CD8-positive, alpha-beta memory T cell (primary cell): Measurements from ENCODE around the gene CPZ. TPM values are rescaled to one million over a fixed set of nuclear protein-coding genes. Genes with fewer than 3 reads are reported as not detected.
A peak's percentile ranks its signal among the peaks of the same experiment; 100 is the strongest.

Experiments
- CTCF ChIA-PET: fragments of 350-600 bp; sonication (Branson Sonifier 250); formaldehyde crosslinking; loops from one replicate; lab custom pipeline; 2021; ENCODE audit warnings: antibody characterized with exemption; lab: Charles Lee
- POLR2A ChIA-PET: fragments of 350-600 bp; sonication (Branson Sonifier 250); formaldehyde crosslinking; loops from one replicate; lab custom pipeline; 2021; ENCODE audit warnings: antibody characterized with exemption; lab: Charles Lee
- DNase-seq, 5 donors: peaks; one replicate each; pipeline versions ENCODE4 v3.0.0 to v3.0.0-alpha.2; 2020 to 2022; ENCODE audit warnings: mixed read lengths in 1 of 5
- H3K27ac ChIP-seq: one replicate; pipeline ENCODE4 v1.7.0; 2013; ENCODE audit warnings: low read depth, mild to moderate bottlenecking, low read length, moderate library complexity
- H3K27me3 ChIP-seq: 2 replicates; pipeline ENCODE4 v1.7.0; 2013; ENCODE audit warnings: low read length, mild to moderate bottlenecking; ENCODE audit not compliant: insufficient read depth, poor library complexity, severe bottlenecking
- H3K36me3 ChIP-seq: 2 replicates; pipeline ENCODE4 v1.7.0; 2013; ENCODE audit warnings: mild to moderate bottlenecking, low read length, moderate library complexity; ENCODE audit not compliant: insufficient read depth
- H3K4me1 ChIP-seq: 2 replicates; pipeline ENCODE4 v1.7.0; 2013; ENCODE audit warnings: mild to moderate bottlenecking, low read length, moderate library complexity; ENCODE audit not compliant: insufficient read depth
- H3K4me3 ChIP-seq: 2 replicates; pipeline ENCODE4 v1.7.0; 2013; ENCODE audit warnings: mild to moderate bottlenecking, low read length
- H3K9me3 ChIP-seq: 2 replicates; pipeline ENCODE4 v1.7.0; 2013; ENCODE audit warnings: mild to moderate bottlenecking, low read length
- H3K27ac Mint-ChIP-seq, 8 donors: one replicate each; pipeline ENCODE4 v1.8.0; 2020 to 2021; ENCODE audit warnings: mixed read lengths in 8 of 8, mild to moderate bottlenecking in 6 of 8, inconsistent platforms in 3 of 8, moderate library complexity in 3 of 8
- H3K27me3 Mint-ChIP-seq, 2 donors: one replicate each; pipeline ENCODE4 v1.8.0; 2020 to 2021; ENCODE audit warnings: mixed read lengths in 2 of 2, mild to moderate bottlenecking in 1 of 2, moderate library complexity in 1 of 2
- H3K36me3 Mint-ChIP-seq, 3 donors: one replicate each; pipeline ENCODE4 v1.8.0; 2020 to 2021; ENCODE audit warnings: mixed read lengths in 3 of 3, inconsistent platforms in 1 of 3, mild to moderate bottlenecking in 1 of 3
- H3K4me1 Mint-ChIP-seq, 3 donors: one replicate each; pipeline ENCODE4 v1.8.0; 2020 to 2021; ENCODE audit warnings: mixed read lengths in 3 of 3, inconsistent platforms in 1 of 3, mild to moderate bottlenecking in 1 of 3
- H3K4me3 Mint-ChIP-seq, 7 donors: one replicate each; pipeline ENCODE4 v1.8.0; 2020 to 2021; ENCODE audit warnings: mixed read lengths in 7 of 7, mild to moderate bottlenecking in 6 of 7, moderate library complexity in 4 of 7, inconsistent platforms in 2 of 7
- H3K9me3 Mint-ChIP-seq, 5 donors: one replicate each; pipeline ENCODE4 v1.8.0; 2020 to 2022; ENCODE audit warnings: mixed read lengths in 5 of 5, mild to moderate bottlenecking in 3 of 5, moderate library complexity in 2 of 5, inconsistent platforms in 1 of 5
- polyA plus RNA-seq: library from polyadenylated mRNA; unstranded; fragments of 300-500 nt; fragmentation: Illumina TruSeq; gene quantifications from one replicate; pipeline ENCODE4 v1.2.3, GENCODE V29; 2021
- total RNA-seq, 2 experiments: library from RNA; stranded (reverse); gene quantifications; one replicate each; pipeline ENCODE4 v1.2.3, GENCODE V29; 2021

Gene CPZ
- total and polyA plus RNA-seq, 3 experiments from 2014 or later = not detected

GRCh38 chr4:8603931-8604330 is 11.4 kb downstream of the CPZ start:
- Histone ChIP-seq H3K27ac (no peak overlapping the region), H3K9me3 (no peaks in the 10 kb centered on the region), H3K4me3 (no peak overlapping the region), H3K27me3 (no peaks in the 10 kb centered on the region), H3K4me1 (no peaks in the 10 kb centered on the region), H3K36me3 (no peaks in the 10 kb centered on the region)
- H3K4me3 Mint-ChIP-seq = no peak overlapping the region
- DNase-seq = no peak
- H3K36me3 Mint-ChIP-seq = no peaks in the 10 kb centered on the region
- no peak overlapping the region for H3K27ac Mint-ChIP-seq
- ChIA-PET POLR2A (no interaction called here), CTCF (no interaction called here)
- no peaks in the 10 kb centered on the region for H3K4me1 Mint-ChIP-seq
- no peaks in the 10 kb centered on the region for H3K9me3 Mint-ChIP-seq
- H3K27me3 Mint-ChIP-seq = peaks cover 0 to 3% of the 10 kb centered on the region in 2 donors

- Histone ChIP-seq H3K9me3 (no peaks in the 10 kb centered on the region), H3K4me3 (no peak overlapping the region), H3K4me1 (no peaks in the 10 kb centered on the region), H3K27ac (no peak overlapping the region), H3K27me3 (no peaks in the 10 kb centered on the region), H3K36me3 (no peaks in the 10 kb centered on the region)
- peaks cover 0 to 5% of the 10 kb centered on the region in 2 donors for H3K27me3 Mint-ChIP-seq
- H3K4me3 Mint-ChIP-seq = no peak overlapping the region
- no peaks in the 10 kb centered on the region for H3K4me1 Mint-ChIP-seq
- no peak overlapping the region for H3K27ac Mint-ChIP-seq
- H3K36me3 Mint-ChIP-seq = no peaks in the 10 kb centered on the region
- DNase-seq = no peak
- ChIA-PET POLR2A (no interaction called here), CTCF (no interaction called here)
- H3K9me3 Mint-ChIP-seq = no peaks in the 10 kb centered on the region
Measured at GRCh38 chr4:8605289-8605688, 12.7 kb downstream of the CPZ start.

GRCh38 chr4:8606476-8606875 is 13.9 kb downstream of the CPZ start:
- no peaks in the 10 kb centered on the region for H3K36me3 ChIP-seq
- no peaks in the 10 kb centered on the region for H3K4me1 ChIP-seq
- POLR2A ChIA-PET = no interaction called here
- Mint-ChIP-seq H3K4me3 (no peak overlapping the region), H3K36me3 (no peaks in the 10 kb centered on the region), H3K27ac (no peak overlapping the region), H3K9me3 (no peaks in the 10 kb centered on the region), H3K27me3 (peaks cover 3 to 5% of the 10 kb centered on the region in 2 donors), H3K4me1 (no peaks in the 10 kb centered on the region)
- no peak for DNase-seq
- H3K27ac ChIP-seq = no peak overlapping the region
- no peak overlapping the region for H3K4me3 ChIP-seq
- H3K9me3 ChIP-seq = no peaks in the 10 kb centered on the region
- CTCF ChIA-PET = no interaction called here
- no peaks in the 10 kb centered on the region for H3K27me3 ChIP-seq

DNA sequence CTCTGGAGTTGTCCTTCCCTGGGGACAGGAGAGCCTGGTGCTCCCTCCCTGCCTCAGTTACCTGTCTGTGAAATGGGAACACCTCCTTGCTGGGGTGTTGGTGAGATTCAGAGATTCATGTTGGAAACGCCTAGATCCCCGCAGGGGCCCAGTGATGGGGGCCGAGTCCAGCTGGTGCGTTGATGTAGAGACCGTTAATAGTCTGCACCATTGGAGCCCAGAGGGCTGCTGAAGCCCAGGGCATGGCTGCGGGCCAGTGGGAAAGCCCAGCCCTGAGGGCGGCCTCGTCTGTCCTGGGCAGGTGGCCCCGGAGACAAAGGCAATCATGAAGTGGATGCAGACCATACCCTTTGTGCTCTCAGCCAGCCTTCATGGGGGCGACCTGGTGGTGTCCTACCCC is 14.4 kb downstream of the CPZ start:
- no peaks in the 10 kb centered on the region for H3K9me3 Mint-ChIP-seq
- no peak overlapping the region for H3K27ac Mint-ChIP-seq
- Histone ChIP-seq H3K9me3 (no peaks in the 10 kb centered on the region), H3K27me3 (no peaks in the 10 kb centered on the region), H3K27ac (no peak overlapping the region), H3K4me3 (no peak overlapping the region), H3K36me3 (no peaks in the 10 kb centered on the region), H3K4me1 (no peaks in the 10 kb centered on the region)
- CTCF ChIA-PET = interaction anchor here (0.7 kb wide), 1 partner anchor 9 kb away, joined by 3 read pairs; no protein-coding TSS in a partner anchor
- no peaks in the 10 kb centered on the region for H3K36me3 Mint-ChIP-seq
- H3K27me3 Mint-ChIP-seq = peaks cover 5 to 7% of the 10 kb centered on the region in 2 donors
- H3K4me3 Mint-ChIP-seq = no peak overlapping the region
- POLR2A ChIA-PET = no interaction called here
- H3K4me1 Mint-ChIP-seq = no peaks in the 10 kb centered on the region
- DNase-seq = no peak

- no peaks in the 10 kb centered on the region for H3K9me3 ChIP-seq
- DNase-seq = peak in 3 of 5 donors; percentile 7 to 24 (median 14)
- Mint-ChIP-seq H3K36me3 (no peaks in the 10 kb centered on the region), H3K4me1 (no peaks in the 10 kb centered on the region), H3K27ac (no peak overlapping the region), H3K9me3 (no peaks in the 10 kb centered on the region), H3K4me3 (no peak overlapping the region), H3K27me3 (peaks cover 5 to 7% of the 10 kb centered on the region in 2 donors)
- H3K4me1 ChIP-seq = no peaks in the 10 kb centered on the region
- no peak overlapping the region for H3K4me3 ChIP-seq
- no peak overlapping the region for H3K27ac ChIP-seq
- POLR2A ChIA-PET = no interaction called here
- no peaks in the 10 kb centered on the region for H3K27me3 ChIP-seq
- CTCF ChIA-PET = interaction anchor here (0.7 kb wide), 1 partner anchor 10 kb away, joined by 3 read pairs; no protein-coding TSS in a partner anchor
- no peaks in the 10 kb centered on the region for H3K36me3 ChIP-seq
Measured at GRCh38 chr4:8607603-8608481, 15.3 kb downstream of the CPZ start.

DNA sequence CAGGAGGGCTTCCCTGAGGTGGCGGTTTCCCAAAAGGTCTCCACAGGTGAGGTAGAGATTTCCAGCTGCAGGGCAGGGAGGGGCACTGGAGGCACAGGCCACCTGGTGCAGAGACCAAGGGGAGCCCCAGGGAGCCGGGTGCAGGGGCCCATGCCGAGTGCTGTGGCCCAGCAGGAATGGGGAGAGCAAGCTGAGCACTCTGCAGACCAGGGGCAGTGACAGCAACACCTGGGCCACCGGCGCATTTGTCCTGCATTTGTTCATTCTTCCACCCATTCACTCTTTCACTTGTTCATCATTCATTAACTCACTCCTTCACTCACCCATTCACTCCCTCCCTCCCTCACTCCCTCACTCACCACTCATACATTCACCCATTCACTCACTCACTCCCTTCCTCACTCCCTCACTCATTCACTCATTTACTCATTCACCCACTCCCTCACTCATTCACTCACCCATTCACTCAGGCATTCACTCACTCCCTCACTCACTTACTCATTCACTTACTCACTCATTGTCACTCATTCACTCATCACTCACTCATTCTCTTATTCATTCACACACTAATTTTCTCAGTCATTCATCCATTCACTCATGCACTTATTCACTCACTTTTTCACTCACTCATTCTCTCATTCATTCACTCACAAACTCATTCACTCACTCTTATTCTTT is 16.3 kb downstream of the CPZ start:
- H3K9me3 Mint-ChIP-seq = no peaks in the 10 kb centered on the region
- ChIA-PET CTCF (no interaction called here), POLR2A (no interaction called here)
- H3K27ac ChIP-seq = no peak overlapping the region
- H3K27ac Mint-ChIP-seq = no peak overlapping the region
- no peaks in the 10 kb centered on the region for H3K36me3 Mint-ChIP-seq
- H3K4me3 ChIP-seq = no peak overlapping the region
- H3K4me3 Mint-ChIP-seq = no peak overlapping the region
- H3K4me1 Mint-ChIP-seq = no peaks in the 10 kb centered on the region
- no peaks in the 10 kb centered on the region for H3K36me3 ChIP-seq
- H3K4me1 ChIP-seq = no peaks in the 10 kb centered on the region
- H3K27me3 Mint-ChIP-seq = peaks cover 6 to 7% of the 10 kb centered on the region in 2 donors
- no peaks in the 10 kb centered on the region for H3K27me3 ChIP-seq
- DNase-seq = no peak
- H3K9me3 ChIP-seq = no peaks in the 10 kb centered on the region

DNA sequence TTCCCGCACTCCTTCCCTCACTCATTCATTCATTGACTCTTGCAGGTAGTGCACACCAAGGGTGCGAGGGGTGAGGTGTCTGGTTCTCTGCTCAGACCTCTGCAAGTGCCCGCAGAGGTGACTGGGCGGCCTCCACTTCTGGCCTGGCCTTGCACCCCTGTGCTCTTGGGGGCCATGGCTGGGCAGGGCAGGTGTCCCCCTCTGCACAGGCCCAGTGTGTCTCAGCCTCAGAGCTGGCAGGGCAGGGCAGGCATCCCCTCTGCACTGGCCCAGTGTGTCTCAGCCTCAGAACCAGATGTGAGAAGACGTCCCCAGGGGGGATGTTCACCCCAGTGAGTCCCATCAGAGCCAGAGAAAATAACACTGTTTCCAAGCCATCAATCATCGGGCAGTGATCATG is 16.8 kb downstream of the CPZ start:
- Mint-ChIP-seq H3K4me3 (no peak overlapping the region), H3K4me1 (no peaks in the 10 kb centered on the region), H3K36me3 (no peaks in the 10 kb centered on the region), H3K9me3 (no peaks in the 10 kb centered on the region), H3K27me3 (peaks cover 6 to 7% of the 10 kb centered on the region in 2 donors), H3K27ac (no peak overlapping the region)
- no peaks in the 10 kb centered on the region for H3K36me3 ChIP-seq
- DNase-seq = no peak
- ChIA-PET CTCF (no interaction called here), POLR2A (no interaction called here)
- no peaks in the 10 kb centered on the region for H3K4me1 ChIP-seq
- no peaks in the 10 kb centered on the region for H3K27me3 ChIP-seq
- no peaks in the 10 kb centered on the region for H3K9me3 ChIP-seq
- no peak overlapping the region for H3K4me3 ChIP-seq
- no peak overlapping the region for H3K27ac ChIP-seq

GRCh38 chr4:8609824-8610350 is 17.3 kb downstream of the CPZ start:
- Histone ChIP-seq H3K36me3 (no peaks in the 10 kb centered on the region), H3K27ac (no peak overlapping the region), H3K9me3 (no peaks in the 10 kb centered on the region), H3K4me1 (no peaks in the 10 kb centered on the region), H3K27me3 (no peaks in the 10 kb centered on the region), H3K4me3 (no peak overlapping the region)
- no peak overlapping the region for H3K27ac Mint-ChIP-seq
- peak overlapping the region in 1 of 7 donors; percentile 74 for H3K4me3 Mint-ChIP-seq
- POLR2A ChIA-PET = no interaction called here
- CTCF ChIA-PET = no interaction called here
- H3K27me3 Mint-ChIP-seq = peaks cover 6 to 7% of the 10 kb centered on the region in 2 donors
- no peaks in the 10 kb centered on the region for H3K9me3 Mint-ChIP-seq
- no peaks in the 10 kb centered on the region for H3K4me1 Mint-ChIP-seq
- H3K36me3 Mint-ChIP-seq = no peaks in the 10 kb centered on the region
- DNase-seq = no peak
